Measurements from ENCODE around the gene TGFBR3. TPM values are rescaled to one million over a fixed set of nuclear protein-coding genes. Genes with fewer than 3 reads are reported as not detected.

TGFBR3 gene
- total and polyA plus RNA-seq, 2 of the 8 experiments (the other 6 are each of a cell fraction or from before 2014, with no cell fraction given) = 2.0 to 6.1 TPM

DNA sequence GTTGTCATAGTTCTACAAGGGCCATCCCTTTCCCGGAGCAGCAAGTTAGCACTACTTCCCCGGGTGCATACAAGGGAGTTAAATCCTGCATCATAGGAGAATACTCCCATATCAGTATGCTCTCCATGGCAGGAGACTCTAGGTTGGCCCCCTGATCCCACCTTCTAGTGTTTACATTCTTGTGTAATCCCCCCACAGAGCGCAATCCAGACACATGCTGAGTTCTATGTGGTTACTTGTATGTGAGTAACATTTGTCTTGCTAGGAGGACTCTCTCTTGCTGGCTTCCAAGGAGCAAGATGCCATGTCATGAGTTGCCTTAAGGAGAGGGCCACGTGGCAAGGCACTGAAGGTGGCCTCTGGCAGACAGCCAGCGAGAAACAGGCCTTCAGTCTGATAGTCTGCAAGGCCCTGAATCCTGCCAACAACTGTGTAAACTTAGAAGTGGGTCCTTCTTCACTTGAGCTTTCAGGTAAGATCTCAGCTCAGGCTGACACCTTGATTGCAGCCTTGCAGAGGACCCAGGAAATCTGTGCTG, 230.0 kb downstream of the TGFBR3 start:
- Histone ChIP-seq H3K23ac (ENCODE audit: insufficient read length) (no peak overlapping the region), H3K9me3 (ENCODE audit: insufficient read depth in 2 of 2, low read depth in 1 of 2, low read length in 1 of 2) (no peaks in the 10 kb centered on the region; a peak in 1 of 4 replicates), H2BK5ac (ENCODE audit: low read depth, low read length) (no peak overlapping the region), H3K4me2 (ENCODE audit: insufficient read depth in 1 of 2, low read depth in 2 of 2, low read length in 2 of 2) (no peak overlapping the region), H3K4me3 (ENCODE audit: extremely low read depth in 1 of 4, insufficient read depth in 2 of 4, low read depth in 3 of 4, low read length in 4 of 4) (no peak overlapping the region), H2BK12ac (ENCODE audit: low read depth, low read length) (no peak overlapping the region), H3K56ac (replicated peaks; ENCODE audit: insufficient read length, low read depth, low read length) (no peak overlapping the region), H3K27me3 (replicated peaks in 1 of 4; ENCODE audit: control insufficient read depth in 3 of 4, extremely low read depth in 1 of 4, insufficient read depth in 3 of 4, low read length in 3 of 4) (no peaks in the 10 kb centered on the region), H3K23me2 (ENCODE audit: low read depth, low read length) (no peaks in the 10 kb centered on the region), H4K91ac (replicated peaks; ENCODE audit: insufficient read length, low read length) (no peak overlapping the region), H3K36me3 (ENCODE audit: control insufficient read depth in 2 of 4, insufficient read depth in 4 of 4, low read length in 3 of 4) (no peaks in the 10 kb centered on the region), H4K20me1 (replicated peaks in 1 of 2; ENCODE audit: control insufficient read depth in 1 of 2, insufficient read depth in 2 of 2, low read length in 2 of 2) (no peaks in the 10 kb centered on the region), H3K27ac (ENCODE audit: low read depth, low read length) (no peak overlapping the region), H3K79me1 (ENCODE audit: low read depth, low read length) (no peaks in the 10 kb centered on the region), H2AFZ (ENCODE audit: low read length) (no peak overlapping the region), H3K4me1 (replicated peaks in 1 of 4; ENCODE audit: control insufficient read depth in 3 of 4, insufficient read depth in 4 of 4, low read length in 3 of 4) (peaks cover 0 to 4% (median 2%) of the 10 kb centered on the region in 4 experiments; a peak in 3 of 7 replicates), H2BK120ac (replicated peaks; ENCODE audit: low read depth, low read length) (no peak overlapping the region), H3K14ac (ENCODE audit: insufficient read length) (no peak overlapping the region), H4K5ac (ENCODE audit: insufficient read length, low read depth, low read length) (no peak overlapping the region), H4K8ac (ENCODE audit: extremely low read depth, insufficient read depth, low read length) (no peak overlapping the region), H3K9ac (replicated peaks in 1 of 4; ENCODE audit: extremely low read depth in 1 of 4, low read depth in 3 of 4, low read length in 3 of 4) (no peak overlapping the region), H3K79me2 (ENCODE audit: control insufficient read depth in 1 of 2, insufficient read depth in 2 of 2, low read length in 2 of 2) (no peaks in the 10 kb centered on the region), H2AK5ac (ENCODE audit: low read depth, low read length) (no peak overlapping the region), H3K4ac (replicated peaks; ENCODE audit: insufficient read length, low read depth, low read length) (no peak overlapping the region), H2BK20ac (ENCODE audit: low read length) (no peak overlapping the region), H2BK15ac (ENCODE audit: low read length) (no peak overlapping the region), H3K18ac (ENCODE audit: extremely low read depth, low read length) (no peak overlapping the region)
- DNase-seq (ENCODE audit: low read depth in 1 of 2, low spot score in 2 of 2) = no peak
- ChIA-PET POLR2A (ENCODE audit: partially characterized antibody) (no interaction called here), CTCF (ENCODE audit: partially characterized antibody) (no interaction called here)
- FAIRE-seq = no peak
- WGBS, 2 experiments (ENCODE audit: extremely low coverage in 1 of 2, insufficient coverage in 1 of 2, insufficient read length in 1 of 2, insufficient replicate concordance in 2 of 2, low coverage in 1 of 2, low lambda C conversion rate in 2 of 2, missing lambda C conversion rate in 1 of 2) = 87% methylated on average over 5 of the region's 5 CpGs; no CpG with 5 or more reads in 1 of the 2 experiments
- TF ChIP-seq RBBP5 (IDR thresholded peaks at IDR 0.05; ENCODE audit: borderline replicate concordance, low read depth, low read length) (no peak), YY1 (IDR thresholded peaks at IDR 0.05; ENCODE audit: low read depth, low read length) (no peak), JUN (IDR thresholded peaks at IDR 0.05; ENCODE audit: low read depth, low read length) (no peak), MAFK (IDR thresholded peaks at IDR 0.05; ENCODE audit: low read depth, low read length) (no peak), SUZ12 (IDR thresholded peaks at IDR 0.05; ENCODE audit: low read length) (no peak), SRF (IDR thresholded peaks at IDR 0.05; ENCODE audit: low read depth, low read length) (no peak), TBP (IDR thresholded peaks at IDR 0.05; ENCODE audit: low read depth, low read length) (no peak), BACH1 (IDR thresholded peaks at IDR 0.05; ENCODE audit: low read length) (no peak), ASH2L (IDR thresholded peaks at IDR 0.05; ENCODE audit: low read length) (no peak), TAF1 (IDR thresholded peaks at IDR 0.05; ENCODE audit: low read depth, low read length) (no peak), CBX8 (IDR thresholded peaks at IDR 0.05; ENCODE audit: borderline replicate concordance, low read depth, low read length) (no peak), TEAD4 (IDR thresholded peaks at IDR 0.05; ENCODE audit: low read depth, low read length) (no peak), CTBP2 (IDR thresholded peaks at IDR 0.05; ENCODE audit: borderline replicate concordance, insufficient read depth, insufficient read length, low read length) (no peak)
- TF ChIP-seq, protein P1, sequence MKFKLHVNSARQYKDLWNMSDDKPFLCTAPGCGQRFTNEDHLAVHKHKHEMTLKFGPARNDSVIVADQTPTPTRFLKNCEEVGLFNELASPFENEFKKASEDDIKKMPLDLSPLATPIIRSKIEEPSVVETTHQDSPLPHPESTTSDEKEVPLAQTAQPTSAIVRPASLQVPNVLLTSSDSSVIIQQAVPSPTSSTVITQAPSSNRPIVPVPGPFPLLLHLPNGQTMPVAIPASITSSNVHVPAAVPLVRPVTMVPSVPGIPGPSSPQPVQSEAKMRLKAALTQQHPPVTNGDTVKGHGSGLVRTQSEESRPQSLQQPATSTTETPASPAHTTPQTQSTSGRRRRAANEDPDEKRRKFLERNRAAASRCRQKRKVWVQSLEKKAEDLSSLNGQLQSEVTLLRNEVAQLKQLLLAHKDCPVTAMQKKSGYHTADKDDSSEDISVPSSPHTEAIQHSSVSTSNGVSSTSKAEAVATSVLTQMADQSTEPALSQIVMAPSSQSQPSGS (IDR thresholded peaks at IDR 0.05; ENCODE audit: low read length) = no peak

All from H1 (cell line).